Nephron (organoid): ENCODE data around the gene NEFH.

Experiments
- H3K27ac Mint-ChIP-seq, 3 experiments: 2 replicates each; pipeline ENCODE4 v1.8.0; 2020; ENCODE audit warnings: mixed read lengths in 3 of 3, mild to moderate bottlenecking in 2 of 3, moderate library complexity in 1 of 3
- H3K27me3 Mint-ChIP-seq: 2 replicates; pipeline ENCODE4 v1.8.0; 2021; ENCODE audit warnings: low read depth, mild to moderate bottlenecking, moderate library complexity, mixed read lengths
- H3K36me3 Mint-ChIP-seq: 2 replicates; pipeline ENCODE4 v1.8.0; 2020; ENCODE audit warnings: low read depth, mixed read lengths
- H3K4me1 Mint-ChIP-seq: 2 replicates; pipeline ENCODE4 v1.8.0; 2020; ENCODE audit warnings: mixed read lengths
- H3K4me3 Mint-ChIP-seq, 3 experiments: 2 replicates each; pipeline ENCODE4 v1.8.0; 2020; ENCODE audit warnings: mild to moderate bottlenecking in 3 of 3, mixed read lengths in 3 of 3, moderate library complexity in 2 of 3
- H3K9me3 Mint-ChIP-seq: 2 replicates; pipeline ENCODE4 v1.8.0; 2020; ENCODE audit warnings: mixed read lengths
- CTCF ChIP-seq, 3 experiments: fragments of 200-600 bp; sonication (generic); IDR thresholded peaks; one replicate each; pipeline ENCODE4 v1.5.0; 2021; ENCODE audit warnings: antibody characterized with exemption in 3 of 3; ENCODE audit not compliant: unreplicated experiment in 3 of 3

The NEFH gene

GRCh38 chr22:29530716-29531115 lies 50.7 kb downstream of the NEFH start:
- H3K27ac Mint-ChIP-seq, result no peak overlapping the region
- no peak overlapping the region for H3K4me3 Mint-ChIP-seq
- H3K4me1 Mint-ChIP-seq, result no peaks in the 10 kb centered on the region
- TF ChIP-seq CTCF (IDR thresholded peaks at IDR 0.05; ENCODE audit: unreplicated experiment in 3 of 3), result no peak
- H3K27me3 Mint-ChIP-seq, result no peaks in the 10 kb centered on the region
- peaks cover 4% of the 10 kb centered on the region for H3K9me3 Mint-ChIP-seq
- H3K36me3 Mint-ChIP-seq, result peaks cover 69% of the 10 kb centered on the region

DNA sequence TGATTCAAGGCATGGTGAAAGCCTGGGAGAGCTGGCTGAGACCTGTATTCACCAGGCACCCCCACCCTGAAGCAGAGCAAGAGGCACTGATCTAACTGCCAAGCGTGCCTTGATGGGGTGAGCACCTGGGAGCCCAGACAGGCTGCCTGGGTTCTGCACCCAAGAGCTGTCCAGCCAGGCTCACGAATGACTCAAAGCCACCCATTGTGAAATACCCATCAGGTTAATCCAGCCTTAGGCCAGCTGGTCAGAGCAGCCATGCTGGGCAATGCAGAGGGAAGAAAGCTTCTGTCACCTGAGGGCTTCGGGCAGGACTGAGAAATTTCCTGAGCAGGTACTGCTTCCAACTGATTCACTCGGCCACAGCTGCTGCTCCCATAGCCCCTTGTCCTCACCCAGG lies 51.4 kb downstream of the NEFH start:
- peaks cover 70% of the 10 kb centered on the region for H3K36me3 Mint-ChIP-seq
- TF ChIP-seq CTCF (IDR thresholded peaks at IDR 0.05; ENCODE audit: unreplicated experiment in 3 of 3), result no peak
- H3K4me1 Mint-ChIP-seq, result no peaks in the 10 kb centered on the region

DNA sequence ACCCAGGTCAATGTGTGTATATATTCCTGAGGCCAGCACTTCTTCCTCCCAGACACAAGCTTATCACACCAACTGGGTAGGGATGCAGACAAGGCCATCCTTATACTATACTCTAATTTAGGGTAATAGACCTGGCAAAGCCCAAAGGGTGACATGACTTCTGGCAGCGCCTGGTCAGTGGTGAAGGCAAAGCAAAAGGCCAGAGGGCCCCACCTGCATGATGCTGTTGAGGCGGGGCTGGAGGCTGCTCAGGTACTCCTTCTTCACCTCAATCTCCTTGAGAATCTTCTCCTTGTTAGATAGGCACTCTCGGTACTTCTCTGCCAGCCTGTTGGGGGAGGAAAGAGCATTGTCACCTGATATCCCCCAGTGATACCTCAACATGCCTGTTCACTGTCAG lies 56.4 kb downstream of the NEFH start:
- Mint-ChIP-seq H3K27me3 (no peaks in the 10 kb centered on the region), H3K27ac (no peak overlapping the region), H3K36me3 (peaks cover 74% of the 10 kb centered on the region), H3K4me3 (no peak overlapping the region), H3K4me1 (no peaks in the 10 kb centered on the region), H3K9me3 (peaks cover 4% of the 10 kb centered on the region)
- TF ChIP-seq CTCF (IDR thresholded peaks at IDR 0.05; ENCODE audit: unreplicated experiment in 3 of 3), result no peak

More for the DNA sequence above, 51.4 kb downstream of the NEFH start:
- Mint-ChIP-seq H3K4me3 (no peak overlapping the region), H3K27me3 (no peaks in the 10 kb centered on the region), H3K27ac (no peak overlapping the region), H3K9me3 (peaks cover 4% of the 10 kb centered on the region)

DNA sequence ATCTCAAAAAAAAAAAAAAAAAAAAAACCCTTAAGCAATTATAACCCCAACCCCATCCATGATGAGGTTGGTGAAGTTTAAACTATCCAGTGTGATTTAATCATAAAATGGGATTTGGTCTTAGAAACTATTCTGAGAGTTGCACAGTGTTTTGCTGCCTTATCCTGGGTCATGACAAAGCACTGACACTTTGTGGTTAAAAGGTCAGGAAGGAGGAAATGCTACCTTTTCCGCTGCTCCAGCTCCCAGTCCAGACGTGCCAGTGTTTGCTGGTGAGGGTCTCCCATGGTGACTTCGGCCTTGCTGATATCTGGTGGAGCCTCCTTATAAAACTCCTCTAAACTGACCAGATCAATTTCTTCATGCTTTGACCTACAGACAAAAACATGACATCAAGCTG lies 59.1 kb downstream of the NEFH start:
- Mint-ChIP-seq H3K4me3 (no peak overlapping the region), H3K4me1 (no peaks in the 10 kb centered on the region), H3K27ac (no peak overlapping the region), H3K27me3 (no peaks in the 10 kb centered on the region), H3K36me3 (peaks cover 73% of the 10 kb centered on the region), H3K9me3 (peaks cover under 1% of the 10 kb centered on the region)
- no peak for TF ChIP-seq CTCF (IDR thresholded peaks at IDR 0.05; ENCODE audit: unreplicated experiment in 3 of 3)
